Fibroblast of mammary gland (primary cell): ENCODE results near the gene EZR.

Source experiments
- DNase-seq: peaks from one replicate; pipeline ENCODE4 v3.0.0-alpha.2; 2010; ENCODE audit warnings: low read depth
- H3K4me3 ChIP-seq: 2 replicates; pipeline ENCODE4 v1.5.1; 2011; ENCODE audit warnings: low read depth, mild to moderate bottlenecking, low read length, moderate library complexity; ENCODE audit not compliant: control insufficient read depth
- TF ChIP-seq, protein P1 (sequence below): conservative IDR thresholded peaks from 2 replicates; pipeline ENCODE4 v1.5.1; 2011; ENCODE audit warnings: low read depth, low read length, inconsistent platforms; ENCODE audit not compliant: control insufficient read depth, insufficient read depth

The EZR gene

DNA sequence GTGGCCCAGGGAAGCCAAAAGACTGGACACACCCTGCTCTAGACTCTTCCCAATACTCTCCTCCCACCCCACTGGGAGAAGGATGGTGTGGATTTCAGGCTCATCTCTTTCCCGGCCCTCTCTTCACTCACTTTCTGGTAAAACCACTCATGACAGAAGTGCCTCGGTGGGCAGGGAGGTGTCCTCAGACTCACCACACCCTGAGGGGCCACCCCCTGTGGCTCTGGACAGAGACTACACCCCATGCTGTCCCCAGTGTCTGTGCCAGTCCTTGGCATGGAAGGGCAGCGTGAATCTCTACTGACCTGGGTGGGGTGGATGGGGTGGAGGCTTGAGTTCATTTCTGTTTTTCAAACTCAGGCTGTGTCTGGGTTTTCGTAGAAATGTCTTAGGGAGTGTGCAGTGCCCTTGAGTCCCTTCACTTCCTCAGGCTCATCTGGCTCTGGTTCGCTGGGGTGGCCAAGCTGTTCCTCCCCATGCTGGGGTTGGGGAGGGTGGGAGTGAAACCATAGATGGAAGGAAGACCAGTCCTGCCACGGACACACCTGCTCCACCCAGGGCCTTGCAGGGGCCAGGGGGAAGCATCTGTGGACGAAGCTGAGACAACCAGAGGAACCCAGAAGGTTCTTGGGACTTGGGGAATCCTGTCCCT lies 59.1 kb downstream of the EZR start:
- DNase-seq: no peak
- no peak overlapping the region for H3K4me3 ChIP-seq
- TF ChIP-seq, protein P1, sequence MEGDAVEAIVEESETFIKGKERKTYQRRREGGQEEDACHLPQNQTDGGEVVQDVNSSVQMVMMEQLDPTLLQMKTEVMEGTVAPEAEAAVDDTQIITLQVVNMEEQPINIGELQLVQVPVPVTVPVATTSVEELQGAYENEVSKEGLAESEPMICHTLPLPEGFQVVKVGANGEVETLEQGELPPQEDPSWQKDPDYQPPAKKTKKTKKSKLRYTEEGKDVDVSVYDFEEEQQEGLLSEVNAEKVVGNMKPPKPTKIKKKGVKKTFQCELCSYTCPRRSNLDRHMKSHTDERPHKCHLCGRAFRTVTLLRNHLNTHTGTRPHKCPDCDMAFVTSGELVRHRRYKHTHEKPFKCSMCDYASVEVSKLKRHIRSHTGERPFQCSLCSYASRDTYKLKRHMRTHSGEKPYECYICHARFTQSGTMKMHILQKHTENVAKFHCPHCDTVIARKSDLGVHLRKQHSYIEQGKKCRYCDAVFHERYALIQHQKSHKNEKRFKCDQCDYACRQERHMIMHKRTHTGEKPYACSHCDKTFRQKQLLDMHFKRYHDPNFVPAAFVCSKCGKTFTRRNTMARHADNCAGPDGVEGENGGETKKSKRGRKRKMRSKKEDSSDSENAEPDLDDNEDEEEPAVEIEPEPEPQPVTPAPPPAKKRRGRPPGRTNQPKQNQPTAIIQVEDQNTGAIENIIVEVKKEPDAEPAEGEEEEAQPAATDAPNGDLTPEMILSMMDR: no peak

DNA sequence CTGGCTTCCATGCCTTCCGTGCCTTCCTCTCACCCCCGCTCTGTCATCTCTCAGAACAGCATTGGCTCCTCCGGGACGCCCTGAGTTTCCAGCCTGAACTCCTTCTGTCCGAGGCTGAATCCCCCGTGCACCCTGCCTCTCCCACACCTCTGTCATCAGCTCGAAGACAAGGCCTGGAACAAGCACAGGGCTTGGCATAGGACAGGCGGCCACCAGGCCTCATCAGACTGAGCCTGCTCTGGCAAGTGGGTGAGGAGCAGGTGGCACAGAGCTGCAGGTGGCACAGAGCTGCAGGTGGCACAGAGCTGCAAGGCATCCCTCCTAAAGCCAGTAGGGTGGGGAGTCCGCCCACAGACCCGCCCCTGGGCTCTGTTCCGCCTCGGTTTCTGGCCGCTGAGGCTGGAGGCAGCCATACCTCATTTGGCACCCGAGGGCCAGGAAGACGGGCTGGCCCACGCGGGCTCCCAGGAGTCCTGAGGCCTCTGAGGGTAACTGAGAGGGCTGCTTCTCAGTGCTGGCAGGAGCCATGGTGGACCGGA lies 60.2 kb downstream of the EZR start:
- no peak overlapping the region for H3K4me3 ChIP-seq
- TF ChIP-seq, protein P1: no peak
- DNase-seq: no peak

DNA sequence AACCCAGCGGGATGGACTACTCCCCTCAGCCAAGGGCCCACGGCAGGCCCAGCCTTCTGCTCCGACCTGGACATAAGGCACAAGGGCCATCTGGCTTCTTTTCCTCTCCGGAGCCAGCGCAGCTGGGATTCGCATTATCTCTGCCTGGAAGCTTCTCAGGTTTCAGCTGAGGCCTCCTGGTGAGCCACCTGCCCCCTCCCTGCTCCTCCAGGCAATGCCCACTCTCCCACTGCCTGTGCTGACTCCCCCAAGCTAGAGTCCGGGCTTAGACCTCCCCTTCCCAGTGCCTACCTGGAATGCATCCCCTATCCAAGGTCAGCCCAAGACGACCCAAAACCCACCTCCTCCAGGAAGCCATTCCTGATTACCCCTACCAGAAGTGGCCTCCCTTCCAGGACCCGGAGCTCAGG lies 60.7 kb downstream of the EZR start:
- no peak for DNase-seq
- no peak overlapping the region for H3K4me3 ChIP-seq
- TF ChIP-seq, protein P1: no peak

DNA sequence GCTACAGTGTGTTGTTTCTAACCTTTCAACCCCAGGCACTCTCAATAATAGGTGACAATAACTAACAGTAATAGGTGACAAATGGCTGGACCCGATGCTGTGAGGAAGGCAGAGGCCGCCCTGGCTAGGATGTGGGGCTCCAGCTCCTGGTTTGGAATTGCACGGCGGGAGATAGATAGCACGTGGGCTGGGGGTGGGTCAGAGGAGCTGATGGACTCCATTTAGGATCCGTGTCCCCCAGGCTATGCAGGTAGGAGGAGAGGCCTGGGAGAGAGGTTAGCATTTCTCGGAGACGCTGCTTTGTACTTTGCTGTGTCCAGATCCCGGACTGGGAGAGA lies 61.4 kb downstream of the EZR start:
- no peak for DNase-seq
- TF ChIP-seq, protein P1: no peak
- H3K4me3 ChIP-seq: no peak overlapping the region

DNA sequence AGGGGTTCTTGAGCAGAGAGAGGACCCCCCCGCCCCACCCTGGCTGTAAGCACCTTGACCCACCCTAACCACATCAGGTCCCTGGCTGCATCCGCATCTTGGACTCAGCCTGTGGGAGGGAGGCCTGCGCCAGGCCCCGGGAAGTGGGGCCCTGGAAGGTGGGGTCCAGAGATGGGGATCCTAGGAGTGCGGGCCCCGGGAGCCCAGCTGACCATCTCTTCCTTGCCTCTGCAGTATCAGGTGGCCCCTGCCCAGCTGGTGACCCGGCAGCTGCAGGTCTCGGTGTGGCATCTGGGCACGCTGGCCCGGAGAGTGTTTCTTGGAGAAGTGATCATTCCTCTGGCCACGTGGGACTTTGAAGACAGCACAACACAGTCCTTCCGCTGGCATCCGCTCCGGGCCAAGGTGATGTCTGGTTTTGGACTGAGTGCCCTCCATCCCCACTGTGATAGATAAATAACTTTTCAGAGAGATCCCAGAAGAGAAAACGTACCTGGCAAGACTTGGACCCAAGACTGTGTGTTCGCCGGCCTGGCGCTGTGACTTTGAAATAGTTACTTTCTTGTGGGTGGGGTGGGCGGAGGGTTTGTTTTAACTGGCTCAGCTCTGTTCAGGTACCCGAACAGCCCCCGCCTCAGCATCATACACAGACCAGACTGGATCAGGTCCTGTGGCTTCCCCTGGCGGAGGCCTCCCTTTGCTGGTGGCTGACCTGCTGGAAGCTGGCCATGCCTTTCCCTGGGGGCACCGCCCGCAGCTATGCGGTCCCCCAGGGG lies 62.0 kb downstream of the EZR start:
- DNase-seq: no peak
- TF ChIP-seq, protein P1: no peak
- no peak overlapping the region for H3K4me3 ChIP-seq

DNA sequence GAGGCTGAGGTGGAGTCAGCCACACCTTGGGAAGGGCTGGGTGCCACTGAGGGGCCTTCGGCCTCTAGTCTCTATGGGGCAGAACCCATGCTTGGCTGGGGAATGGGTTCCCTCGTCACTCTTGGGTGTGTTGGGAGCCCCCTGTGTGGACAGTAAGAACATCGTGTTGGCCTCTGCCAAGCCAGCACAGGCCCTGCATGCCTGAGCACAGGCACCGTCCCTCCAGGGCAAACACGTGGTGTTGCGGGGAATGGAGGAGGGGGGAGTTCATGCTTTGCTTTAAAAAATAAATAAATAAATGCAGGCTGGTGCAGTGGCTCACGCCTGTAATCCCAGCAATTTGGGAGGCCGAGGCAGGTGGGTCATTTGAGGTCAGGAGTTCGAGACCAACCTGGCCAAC lies 63.0 kb downstream of the EZR start:
- TF ChIP-seq, protein P1: no peak
- no peak for DNase-seq
- H3K4me3 ChIP-seq: no peak overlapping the region

DNA sequence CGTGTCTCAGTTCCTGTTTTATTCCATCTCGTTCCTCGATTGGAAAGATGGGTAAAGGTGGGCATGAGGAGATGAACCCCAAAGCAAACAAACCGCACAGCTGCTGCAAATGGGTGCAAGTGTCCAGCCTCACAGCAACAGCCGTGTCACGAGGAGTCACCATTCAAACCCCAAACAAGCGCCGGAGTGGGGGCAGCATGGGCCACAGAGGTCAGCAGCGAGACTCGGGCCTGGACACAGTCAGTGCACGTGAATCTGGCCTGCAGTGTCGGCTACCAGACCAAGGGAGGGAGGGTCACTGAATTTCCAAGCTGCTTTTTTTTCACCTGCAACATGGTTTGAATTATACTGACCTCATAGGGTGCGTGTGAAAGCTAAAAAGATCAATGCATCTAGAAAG lies 63.5 kb downstream of the EZR start:
- DNase-seq: no peak
- H3K4me3 ChIP-seq: no peak overlapping the region
- TF ChIP-seq, protein P1: no peak
